Thyroid gland (tissue), 4 donors: ENCODE results near the gene MYCL.

Experiments
- POLR2A ChIP-seq, 2 donors: fragments of 450-650 bp; IDR thresholded peaks; one replicate each; pipeline ENCODE4 v1.6.1; 2017; ENCODE audit warnings: antibody characterized with exemption in 2 of 2, mild to moderate bottlenecking in 2 of 2, moderate library complexity in 1 of 2
- TF ChIP-seq, protein P1 (sequence below), 6 experiments: fragments of 200-600 bp in 3 of 6; fragments of 450-650 bp in 3 of 6; sonication (generic) in 3 of 6; IDR thresholded peaks; one replicate each; pipeline ENCODE4 v1.5.1; 2016 to 2019; ENCODE audit warnings: antibody characterized with exemption in 6 of 6, mild to moderate bottlenecking in 2 of 6, inconsistent platforms in 1 of 6, moderate library complexity in 1 of 6

DNA sequence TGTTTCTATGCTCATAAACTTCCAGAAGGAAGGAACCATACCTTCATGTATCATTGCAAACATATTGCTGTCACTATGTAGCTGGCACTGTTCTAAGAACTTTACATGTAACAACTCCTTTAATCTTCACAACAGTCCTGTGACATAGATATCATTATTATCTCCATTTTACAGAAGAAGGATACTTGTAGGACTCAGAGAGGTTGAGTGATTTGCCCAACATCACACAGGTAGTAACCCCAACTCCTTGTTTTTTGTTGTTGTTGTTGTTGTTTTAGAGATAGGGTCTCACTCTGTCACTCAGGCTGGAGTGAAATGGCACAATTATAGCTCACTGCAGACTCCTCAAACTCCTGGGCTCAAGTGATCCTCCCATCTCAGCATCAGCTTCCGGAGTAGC, 10.8 kb downstream of the MYCL start:
- TF ChIP-seq, protein P1, sequence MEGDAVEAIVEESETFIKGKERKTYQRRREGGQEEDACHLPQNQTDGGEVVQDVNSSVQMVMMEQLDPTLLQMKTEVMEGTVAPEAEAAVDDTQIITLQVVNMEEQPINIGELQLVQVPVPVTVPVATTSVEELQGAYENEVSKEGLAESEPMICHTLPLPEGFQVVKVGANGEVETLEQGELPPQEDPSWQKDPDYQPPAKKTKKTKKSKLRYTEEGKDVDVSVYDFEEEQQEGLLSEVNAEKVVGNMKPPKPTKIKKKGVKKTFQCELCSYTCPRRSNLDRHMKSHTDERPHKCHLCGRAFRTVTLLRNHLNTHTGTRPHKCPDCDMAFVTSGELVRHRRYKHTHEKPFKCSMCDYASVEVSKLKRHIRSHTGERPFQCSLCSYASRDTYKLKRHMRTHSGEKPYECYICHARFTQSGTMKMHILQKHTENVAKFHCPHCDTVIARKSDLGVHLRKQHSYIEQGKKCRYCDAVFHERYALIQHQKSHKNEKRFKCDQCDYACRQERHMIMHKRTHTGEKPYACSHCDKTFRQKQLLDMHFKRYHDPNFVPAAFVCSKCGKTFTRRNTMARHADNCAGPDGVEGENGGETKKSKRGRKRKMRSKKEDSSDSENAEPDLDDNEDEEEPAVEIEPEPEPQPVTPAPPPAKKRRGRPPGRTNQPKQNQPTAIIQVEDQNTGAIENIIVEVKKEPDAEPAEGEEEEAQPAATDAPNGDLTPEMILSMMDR (IDR thresholded peaks at IDR 0.05), result no peak
- TF ChIP-seq POLR2A (IDR thresholded peaks at IDR 0.05), result no peak
